ENCODE results near the gene LYZL1. TPM values are rescaled to one million over a fixed set of nuclear protein-coding genes. Genes with fewer than 3 reads are reported as not detected.
"Not testable (repeated sequence)": the region's sequence is repeated elsewhere in the genome, so short reads cannot be mapped to it uniquely, and the experiment has no call there.

Gene LYZL1
- total RNA-seq, 2 experiments from 2014 or later, result not detected

DNA sequence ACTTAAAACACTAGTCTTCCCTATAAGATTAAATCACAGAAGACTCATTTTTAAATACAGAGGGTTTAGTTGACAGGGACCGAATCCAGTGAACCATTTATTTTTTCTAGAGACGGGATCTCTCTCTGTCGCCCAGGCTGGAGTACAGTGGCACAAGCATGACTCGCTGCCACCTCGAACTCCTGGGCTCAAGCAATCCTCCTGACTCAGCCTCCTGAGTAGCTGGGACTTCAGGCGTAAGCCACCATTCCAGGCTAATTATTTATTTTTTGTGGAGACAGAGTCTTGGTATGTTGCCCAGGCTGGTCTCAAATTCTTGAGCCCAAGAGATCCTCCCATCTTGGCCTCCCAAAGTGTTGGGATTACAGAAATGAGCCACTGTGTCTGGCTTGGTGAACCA is 20.9 kb upstream of the LYZL1 start:
- no peak for DNase-seq
- POLR2A ChIA-PET, result no interaction called here
- H3K27ac Mint-ChIP-seq, result no peak overlapping the region
- CTCF ChIA-PET, result no interaction called here
- no peaks in the 10 kb centered on the region for H3K36me3 Mint-ChIP-seq (ENCODE audit: low read depth)
- no peak for ATAC-seq
- no peak overlapping the region for H3K4me3 Mint-ChIP-seq
- H3K27me3 Mint-ChIP-seq (ENCODE audit: low read depth), result peaks cover 2% of the 10 kb centered on the region
- H3K4me1 Mint-ChIP-seq (ENCODE audit: low read depth), result no peaks in the 10 kb centered on the region
- no peaks in the 10 kb centered on the region for H3K9me3 Mint-ChIP-seq (ENCODE audit: insufficient read depth)

DNA sequence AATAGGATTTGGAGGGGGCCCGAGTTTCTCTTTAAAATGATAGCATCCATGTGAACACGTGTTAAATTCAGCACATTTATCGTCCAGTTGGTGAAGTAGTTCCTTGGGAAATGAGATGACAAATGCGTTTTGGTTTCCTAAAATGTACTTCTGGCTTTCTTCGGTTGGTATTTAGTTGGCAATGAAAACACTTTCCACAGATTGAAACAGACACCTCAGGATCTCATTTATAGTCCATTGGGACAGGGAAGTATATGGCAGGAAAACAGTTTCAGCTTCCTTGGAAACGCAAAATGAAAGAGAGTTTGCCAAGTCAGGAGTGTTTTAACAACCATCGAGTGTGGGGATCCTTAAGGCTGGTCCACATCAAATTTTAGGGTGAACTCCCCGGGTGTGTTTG is 19.4 kb upstream of the LYZL1 start:
- Mint-ChIP-seq H3K4me1 (ENCODE audit: low read depth) (no peaks in the 10 kb centered on the region), H3K9me3 (ENCODE audit: insufficient read depth) (no peaks in the 10 kb centered on the region), H3K4me3 (no peak overlapping the region), H3K36me3 (ENCODE audit: low read depth) (no peaks in the 10 kb centered on the region), H3K27me3 (ENCODE audit: low read depth) (peaks cover 2% of the 10 kb centered on the region), H3K27ac (no peak overlapping the region)
- ATAC-seq, result no peak
- ChIA-PET CTCF (no interaction called here), POLR2A (no interaction called here)
- no peak for DNase-seq

- CTCF ChIA-PET, result no interaction called here
- H3K4me3 Mint-ChIP-seq, result no peak overlapping the region
Observed at GRCh38 chr10:29270883-29271282, 18.0 kb upstream of the LYZL1 start.

GRCh38 chr10:29271877-29272276 is 17.0 kb upstream of the LYZL1 start:
- Mint-ChIP-seq H3K36me3 (ENCODE audit: low read depth) (no peaks in the 10 kb centered on the region), H3K4me3 (no peak overlapping the region), H3K9me3 (ENCODE audit: insufficient read depth) (no peaks in the 10 kb centered on the region), H3K27me3 (ENCODE audit: low read depth) (peaks cover 2% of the 10 kb centered on the region), H3K27ac (no peak overlapping the region), H3K4me1 (ENCODE audit: low read depth) (no peaks in the 10 kb centered on the region)
- CTCF ChIA-PET, result no interaction called here
- DNase-seq (no peak), ATAC-seq (no peak)
- POLR2A ChIA-PET, result no interaction called here

More at GRCh38 chr10:29270883-29271282, 18.0 kb upstream of the LYZL1 start:
- DNase-seq (no peak), ATAC-seq (no peak)
- no peak overlapping the region for H3K27ac Mint-ChIP-seq
- H3K27me3 Mint-ChIP-seq (ENCODE audit: low read depth), result peaks cover 2% of the 10 kb centered on the region
- POLR2A ChIA-PET, result no interaction called here
- no peaks in the 10 kb centered on the region for H3K4me1 Mint-ChIP-seq (ENCODE audit: low read depth)
- no peaks in the 10 kb centered on the region for H3K9me3 Mint-ChIP-seq (ENCODE audit: insufficient read depth)
- no peaks in the 10 kb centered on the region for H3K36me3 Mint-ChIP-seq (ENCODE audit: low read depth)

DNA sequence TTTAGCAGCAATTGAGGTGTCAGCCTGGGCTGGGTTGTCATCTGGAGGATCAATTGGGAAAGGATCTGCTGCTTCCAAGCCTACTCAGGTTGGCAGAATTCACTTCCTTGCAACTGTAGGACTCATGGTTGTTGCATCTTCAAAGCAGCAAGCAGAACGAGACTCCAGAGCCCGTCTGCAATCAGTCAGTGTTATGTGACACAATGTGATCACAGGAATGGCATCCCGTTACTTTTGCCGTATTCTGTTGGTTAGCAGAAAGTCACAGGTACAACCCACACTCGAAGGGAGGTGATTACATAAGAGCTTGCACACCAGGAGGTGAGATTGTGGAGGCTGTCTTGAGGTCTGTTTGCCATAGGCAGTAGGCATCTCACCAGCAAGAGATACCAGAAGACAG is 15.4 kb upstream of the LYZL1 start:
- no peak overlapping the region for H3K4me3 Mint-ChIP-seq
- no peaks in the 10 kb centered on the region for H3K9me3 Mint-ChIP-seq (ENCODE audit: insufficient read depth)
- H3K27me3 Mint-ChIP-seq (ENCODE audit: low read depth), result peaks cover 2% of the 10 kb centered on the region
- ATAC-seq (no peak), DNase-seq (no peak)
- ChIA-PET CTCF (no interaction called here), POLR2A (no interaction called here)
- no peak overlapping the region for H3K27ac Mint-ChIP-seq
- no peaks in the 10 kb centered on the region for H3K36me3 Mint-ChIP-seq (ENCODE audit: low read depth)
- no peaks in the 10 kb centered on the region for H3K4me1 Mint-ChIP-seq (ENCODE audit: low read depth)

DNA sequence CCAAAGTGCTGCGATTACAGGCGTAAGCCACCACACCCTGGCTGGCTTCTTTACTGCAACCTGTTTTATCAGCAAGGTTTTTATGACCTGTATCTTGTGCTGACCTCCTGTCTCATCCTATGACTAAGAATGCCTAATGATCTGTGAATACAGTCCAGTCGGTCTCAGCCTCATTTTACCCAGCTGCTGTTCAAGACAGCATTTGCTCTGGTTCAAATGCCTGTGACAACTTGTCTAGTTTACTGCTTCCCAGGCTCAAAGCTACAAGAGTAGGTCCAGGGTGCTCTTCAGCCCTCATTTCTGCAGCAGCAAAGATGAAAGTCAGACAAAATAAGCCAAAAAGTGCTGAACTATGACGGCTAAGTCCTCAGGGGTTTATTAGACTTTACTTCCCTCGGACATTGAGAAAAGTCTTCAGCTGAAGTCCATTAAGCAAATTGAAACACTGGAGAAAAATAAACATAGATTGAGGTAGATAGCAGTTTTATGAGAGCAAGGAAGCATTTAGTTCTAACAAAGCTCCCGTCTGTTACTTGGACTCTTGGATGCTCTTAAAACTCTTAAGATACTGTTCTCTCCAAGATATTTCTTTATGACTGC is 12.5 kb upstream of the LYZL1 start:
- H3K4me3 Mint-ChIP-seq, result no peak overlapping the region
- H3K27me3 Mint-ChIP-seq (ENCODE audit: low read depth), result peaks cover 2% of the 10 kb centered on the region
- ChIA-PET CTCF (no interaction called here), POLR2A (no interaction called here)
- no peak for DNase-seq
- H3K36me3 Mint-ChIP-seq (ENCODE audit: low read depth), result no peaks in the 10 kb centered on the region
- no peak for ATAC-seq
- H3K27ac Mint-ChIP-seq, result no peak overlapping the region
- no peaks in the 10 kb centered on the region for H3K9me3 Mint-ChIP-seq (ENCODE audit: insufficient read depth)
- no peaks in the 10 kb centered on the region for H3K4me1 Mint-ChIP-seq (ENCODE audit: low read depth)

- H3K27ac Mint-ChIP-seq, result no peak overlapping the region
- ChIA-PET POLR2A (no interaction called here), CTCF (no interaction called here)
- DNase-seq (no peak), ATAC-seq (no peak)
- H3K27me3 Mint-ChIP-seq (ENCODE audit: low read depth), result peaks cover 2% of the 10 kb centered on the region
- no peak overlapping the region for H3K4me3 Mint-ChIP-seq
- no peaks in the 10 kb centered on the region for H3K9me3 Mint-ChIP-seq (ENCODE audit: insufficient read depth)
- no peaks in the 10 kb centered on the region for H3K4me1 Mint-ChIP-seq (ENCODE audit: low read depth)
- no peaks in the 10 kb centered on the region for H3K36me3 Mint-ChIP-seq (ENCODE audit: low read depth)
Observed at GRCh38 chr10:29277296-29277695, 11.6 kb upstream of the LYZL1 start.

DNA sequence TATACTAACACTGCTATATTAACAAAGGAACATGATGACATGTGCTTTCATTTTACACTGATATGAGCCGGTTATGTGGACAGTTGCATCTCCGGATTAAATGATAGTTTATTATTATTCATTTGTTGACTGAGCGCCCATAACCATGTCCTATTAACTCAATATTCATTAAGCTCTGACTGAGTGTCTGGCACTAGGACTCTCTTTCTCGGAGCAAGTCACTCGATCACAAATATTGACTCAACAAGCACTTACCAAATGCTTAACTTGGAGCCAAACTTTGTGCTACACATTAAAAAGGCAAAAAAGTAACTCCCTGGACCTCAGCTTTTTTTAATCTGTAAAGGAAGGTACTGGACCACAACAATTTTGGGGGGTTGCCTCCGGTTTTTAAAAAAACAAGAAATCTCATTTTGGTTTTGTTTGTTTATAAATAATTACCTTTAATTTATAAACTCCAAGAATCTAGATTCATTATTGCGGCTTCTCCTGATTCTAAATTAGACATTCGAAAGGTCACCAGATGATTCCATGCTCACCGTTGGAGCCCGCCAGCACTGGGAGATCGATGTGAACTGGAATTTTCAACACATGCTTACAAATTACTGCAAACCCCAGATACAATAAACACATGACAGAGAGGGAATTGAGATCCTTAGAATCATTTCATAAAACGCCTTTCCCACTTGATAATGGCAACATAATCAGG is 8.9 kb upstream of the LYZL1 start:
- ATAC-seq (no peak), DNase-seq (no peak)
- Mint-ChIP-seq H3K9me3 (ENCODE audit: insufficient read depth) (no peaks in the 10 kb centered on the region), H3K36me3 (ENCODE audit: low read depth) (no peaks in the 10 kb centered on the region), H3K27ac (no peak overlapping the region), H3K4me1 (ENCODE audit: low read depth) (no peaks in the 10 kb centered on the region), H3K4me3 (no peak overlapping the region), H3K27me3 (ENCODE audit: low read depth) (peaks cover 3% of the 10 kb centered on the region)
- ChIA-PET POLR2A (no interaction called here), CTCF (no interaction called here)

- ATAC-seq, result no peak
- Mint-ChIP-seq H3K27ac (no peak overlapping the region), H3K4me3 (no peak overlapping the region), H3K9me3 (ENCODE audit: insufficient read depth) (no peaks in the 10 kb centered on the region), H3K36me3 (ENCODE audit: low read depth) (no peaks in the 10 kb centered on the region), H3K27me3 (ENCODE audit: low read depth) (peaks cover 3% of the 10 kb centered on the region), H3K4me1 (ENCODE audit: low read depth) (no peaks in the 10 kb centered on the region)
- no peak for DNase-seq
- POLR2A ChIA-PET, result no interaction called here
- CTCF ChIA-PET, result no interaction called here
Observed at GRCh38 chr10:29280488-29280840, 8.4 kb upstream of the LYZL1 start.

DNA sequence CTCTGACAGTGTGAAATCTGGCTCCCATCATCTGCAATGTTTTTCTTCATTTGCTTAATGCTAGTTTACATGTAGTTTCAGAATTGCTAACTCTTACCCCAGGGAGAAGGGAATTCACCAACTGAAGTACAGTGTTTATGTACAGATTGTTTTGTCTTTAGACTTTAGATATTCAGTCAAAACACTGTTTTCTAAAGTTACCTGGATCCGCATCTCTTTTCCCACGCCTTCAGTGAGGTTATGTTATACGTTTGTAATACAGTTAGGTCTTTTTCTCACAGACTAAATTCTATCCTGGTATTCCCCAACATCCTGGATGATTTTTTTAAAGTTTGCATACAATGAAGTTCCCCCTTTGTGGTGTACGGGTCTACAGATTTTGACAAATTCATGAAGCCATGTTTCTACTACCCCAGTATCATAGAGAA is 3.2 kb upstream of the LYZL1 start:
- ATAC-seq (no peak), DNase-seq (no peak)
- H3K27ac Mint-ChIP-seq, result no peak overlapping the region
- H3K4me3 Mint-ChIP-seq, result no peak overlapping the region
- POLR2A ChIA-PET, result no interaction called here
- H3K4me1 Mint-ChIP-seq (ENCODE audit: low read depth), result no peaks in the 10 kb centered on the region
- CTCF ChIA-PET, result no interaction called here
- no peaks in the 10 kb centered on the region for H3K36me3 Mint-ChIP-seq (ENCODE audit: low read depth)
- no peaks in the 10 kb centered on the region for H3K9me3 Mint-ChIP-seq (ENCODE audit: insufficient read depth)
- H3K27me3 Mint-ChIP-seq (ENCODE audit: low read depth), result peaks cover 6% of the 10 kb centered on the region

DNA sequence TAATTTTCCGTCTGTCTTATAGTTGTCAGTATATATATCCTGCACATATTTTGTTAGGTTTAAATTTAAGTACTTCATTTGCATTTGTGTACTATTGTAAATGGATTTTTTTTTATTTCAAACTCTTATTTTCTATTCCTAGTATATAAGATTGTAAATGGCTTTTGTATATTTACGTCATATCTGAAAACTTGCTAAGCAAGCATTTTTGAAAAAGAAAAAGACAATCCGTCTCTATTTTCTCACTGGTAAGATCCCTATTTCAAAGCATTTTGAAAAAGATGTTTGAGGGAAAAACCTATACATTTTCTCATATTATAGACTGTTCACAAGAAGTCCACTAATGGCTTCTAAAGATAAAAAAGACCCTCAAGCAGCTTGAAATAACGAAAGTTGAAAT is 1.2 kb upstream of the LYZL1 start:
- peaks cover 6% of the 10 kb centered on the region for H3K27me3 Mint-ChIP-seq (ENCODE audit: low read depth)
- H3K9me3 Mint-ChIP-seq (ENCODE audit: insufficient read depth), result no peaks in the 10 kb centered on the region
- CTCF ChIA-PET, result no interaction called here
- ATAC-seq (no peak), DNase-seq (no peak)
- H3K36me3 Mint-ChIP-seq (ENCODE audit: low read depth), result no peaks in the 10 kb centered on the region
- POLR2A ChIA-PET, result no interaction called here
- no peak overlapping the region for H3K27ac Mint-ChIP-seq
- no peak overlapping the region for H3K4me3 Mint-ChIP-seq
- no peaks in the 10 kb centered on the region for H3K4me1 Mint-ChIP-seq (ENCODE audit: low read depth)

GRCh38 chr10:29291561-29291960 is 2.7 kb downstream of the LYZL1 start:
- H3K27me3 Mint-ChIP-seq (ENCODE audit: low read depth), result peaks cover 11% of the 10 kb centered on the region
- ATAC-seq; H3K4me3 Mint-ChIP-seq; DNase-seq; H3K27ac Mint-ChIP-seq; CTCF ChIA-PET; POLR2A ChIA-PET; H3K36me3 Mint-ChIP-seq (ENCODE audit: low read depth); H3K9me3 Mint-ChIP-seq (ENCODE audit: insufficient read depth); H3K4me1 Mint-ChIP-seq (ENCODE audit: low read depth): not testable (repeated sequence)

DNA sequence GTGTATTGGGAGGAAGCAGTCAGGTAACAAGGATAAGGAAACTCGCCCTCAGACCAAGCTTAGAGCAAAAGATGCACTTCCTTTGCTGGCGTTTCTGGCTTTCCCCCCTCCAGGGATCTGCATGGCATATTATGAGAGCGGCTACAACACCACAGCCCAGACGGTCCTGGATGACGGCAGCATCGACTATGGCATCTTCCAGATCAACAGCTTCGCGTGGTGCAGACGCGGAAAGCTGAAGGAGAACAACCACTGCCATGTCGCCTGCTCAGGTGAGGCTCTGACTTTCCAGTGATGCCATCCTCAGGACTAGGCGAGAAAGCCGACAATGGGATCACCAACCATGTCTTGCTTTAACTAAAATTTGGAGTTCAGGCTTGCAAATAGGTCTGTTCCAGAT is 3.5 kb downstream of the LYZL1 start:
- ATAC-seq; H3K4me3 Mint-ChIP-seq; H3K36me3 Mint-ChIP-seq (ENCODE audit: low read depth); H3K27ac Mint-ChIP-seq; CTCF ChIA-PET; DNase-seq; POLR2A ChIA-PET; H3K4me1 Mint-ChIP-seq (ENCODE audit: low read depth); H3K9me3 Mint-ChIP-seq (ENCODE audit: insufficient read depth): not testable (repeated sequence)
- peaks cover 11% of the 10 kb centered on the region for H3K27me3 Mint-ChIP-seq (ENCODE audit: low read depth)
